Caco-2 (cell line): ENCODE measurements around the gene L3MBTL2. TPM values are rescaled to one million over a fixed set of nuclear protein-coding genes. Genes with fewer than 3 reads are reported as not detected.

Experiments used
- BruUV-seq: library from RNA; stranded (reverse); fragments of 400-500 nt; replicated peaks from 2 replicates; lab custom pipeline; 2021; lab: Mats Ljungman, UMichigan
- CTCF ChIA-PET: fragments of 300-600 bp; sonication (Branson Sonifier 250); formaldehyde crosslinking; loops from one replicate; lab custom pipeline; 2022; ENCODE audit warnings: antibody characterized with exemption; lab: Charles Lee
- POLR2A ChIA-PET: fragments of 300-600 bp; sonication (Branson Sonifier 250); formaldehyde crosslinking; loops from one replicate; lab custom pipeline; 2022; ENCODE audit warnings: antibody characterized with exemption; lab: Charles Lee
- DNase-seq, 2 experiments: peaks; one replicate each; pipeline versions ENCODE4 v3.0.0 to v3.0.0-alpha.2; 2020 to 2022
- H3K27me3 ChIP-seq: replicated peaks from 2 replicates; pipeline ENCODE4 v1.6.0; 2011; ENCODE audit warnings: low read length; ENCODE audit not compliant: control insufficient read depth, insufficient read depth
- H3K36me3 ChIP-seq: 2 replicates; pipeline ENCODE4 v1.5.1; 2011; ENCODE audit warnings: low read length; ENCODE audit not compliant: control insufficient read depth, insufficient read depth
- H3K4me1 ChIP-seq: fragments of 250-450 bp; sonication (Bioruptor Pico); 2 replicates; pipeline ENCODE4 v1.5.1; 2020; ENCODE audit warnings: mild to moderate bottlenecking
- H3K4me3 ChIP-seq: 2 replicates; pipeline ENCODE4 v1.5.1; 2011; ENCODE audit warnings: low read depth, mild to moderate bottlenecking, control low read depth, low read length
- H3K9me3 ChIP-seq: fragments of 250-450 bp; sonication (Bioruptor Pico); 2 replicates; pipeline ENCODE4 v1.5.1; 2020; ENCODE audit warnings: mild to moderate bottlenecking, moderate library complexity
- H3K27ac Mint-ChIP-seq: one replicate; pipeline ENCODE4 v1.8.0; 2022; ENCODE audit warnings: mixed read lengths; ENCODE audit not compliant: unreplicated experiment
- H3K27me3 Mint-ChIP-seq: one replicate; pipeline ENCODE4 v1.8.0; 2022; ENCODE audit warnings: mixed read lengths; ENCODE audit not compliant: insufficient read depth, unreplicated experiment
- H3K36me3 Mint-ChIP-seq: one replicate; pipeline ENCODE4 v1.8.0; 2022; ENCODE audit warnings: mild to moderate bottlenecking, mixed read lengths; ENCODE audit not compliant: insufficient read depth, unreplicated experiment
- H3K4me1 Mint-ChIP-seq: one replicate; pipeline ENCODE4 v1.8.0; 2022; ENCODE audit warnings: low read depth, mixed read lengths; ENCODE audit not compliant: unreplicated experiment
- H3K4me3 Mint-ChIP-seq: one replicate; pipeline ENCODE4 v1.8.0; 2022; ENCODE audit warnings: mild to moderate bottlenecking, moderate library complexity, mixed read lengths; ENCODE audit not compliant: unreplicated experiment
- H3K9me3 Mint-ChIP-seq: one replicate; pipeline ENCODE4 v1.8.0; 2022; ENCODE audit warnings: mixed read lengths; ENCODE audit not compliant: unreplicated experiment
- CTCF ChIP-seq, 2 experiments: fragments of 200-600 bp in 1 of 2; IDR thresholded peaks; 1 replicate in 1 of 2; 2 replicates in 1 of 2; pipeline versions ENCODE4 v1.5.1 to v1.8.0; 2011 to 2022; ENCODE audit warnings: antibody characterized with exemption in 1 of 2, control low read depth in 1 of 2, inconsistent platforms in 1 of 2, low read depth in 1 of 2, low read length in 1 of 2, mild to moderate bottlenecking in 1 of 2, moderate library complexity in 1 of 2; ENCODE audit not compliant: insufficient read depth in 1 of 2, severe bottlenecking in 1 of 2, unreplicated experiment in 1 of 2
- intact Hi-C: fragments of 100-400 bp; cut with micrococcal nuclease; formaldehyde crosslinking; loops from one replicate; pipeline ENCODE4 v1.10.0; 2022; ENCODE audit not compliant: unreplicated experiment
- total RNA-seq: library from RNA; stranded (reverse); gene quantifications from 2 replicates; pipeline ENCODE4 v1.2.3, GENCODE V29; 2022

The L3MBTL2 gene
- total RNA-seq, 1 experiment from 2014 or later = 24.3 TPM

GRCh38 chr22:41242396-41243117, 37.4 kb downstream of the L3MBTL2 start:
- no peaks in the 10 kb centered on the region for H3K9me3 ChIP-seq
- H3K27ac Mint-ChIP-seq = no peak overlapping the region
- no peaks in the 10 kb centered on the region for H3K27me3 ChIP-seq
- no peak for TF ChIP-seq CTCF (IDR thresholded peaks at IDR 0.05; ENCODE audit: insufficient read depth in 1 of 2, low read depth in 1 of 2, low read length in 1 of 2, severe bottlenecking in 1 of 2, unreplicated experiment in 1 of 2)
- no peaks in the 10 kb centered on the region for H3K9me3 Mint-ChIP-seq
- no peaks in the 10 kb centered on the region for H3K4me1 ChIP-seq
- no TSS peak for BruUV-seq
- no peak overlapping the region for H3K4me3 ChIP-seq
- ChIA-PET POLR2A (no interaction called here), CTCF (no interaction called here)
- intact Hi-C loops = no loop called here
- no peaks in the 10 kb centered on the region for H3K36me3 ChIP-seq
- H3K27me3 Mint-ChIP-seq = no peaks in the 10 kb centered on the region
- no peak overlapping the region for H3K4me3 Mint-ChIP-seq
- DNase-seq = no peak
- no peaks in the 10 kb centered on the region for H3K4me1 Mint-ChIP-seq
- peaks cover 41% of the 10 kb centered on the region for H3K36me3 Mint-ChIP-seq

- POLR2A ChIA-PET = no interaction called here
- Mint-ChIP-seq H3K27me3 (no peaks in the 10 kb centered on the region), H3K27ac (no peak overlapping the region), H3K4me1 (no peaks in the 10 kb centered on the region), H3K9me3 (no peaks in the 10 kb centered on the region), H3K36me3 (peaks cover 44% of the 10 kb centered on the region), H3K4me3 (no peak overlapping the region)
- Histone ChIP-seq H3K9me3 (no peaks in the 10 kb centered on the region), H3K36me3 (no peaks in the 10 kb centered on the region), H3K27me3 (no peaks in the 10 kb centered on the region), H3K4me3 (no peak overlapping the region), H3K4me1 (no peaks in the 10 kb centered on the region)
- no TSS peak for BruUV-seq
- TF ChIP-seq CTCF (IDR thresholded peaks at IDR 0.05; ENCODE audit: insufficient read depth in 1 of 2, low read depth in 1 of 2, low read length in 1 of 2, severe bottlenecking in 1 of 2, unreplicated experiment in 1 of 2) = no peak
- no peak for DNase-seq
- CTCF ChIA-PET = no interaction called here
- intact Hi-C loops = no loop called here
Observed at GRCh38 chr22:41243361-41243760, 38.2 kb downstream of the L3MBTL2 start.

GRCh38 chr22:41245917-41246499, 40.9 kb downstream of the L3MBTL2 start:
- intact Hi-C loops = no loop called here

More at GRCh38 chr22:41245917-41246499, 40.9 kb downstream of the L3MBTL2 start:
- H3K27ac Mint-ChIP-seq = no peak overlapping the region
- Histone ChIP-seq H3K36me3 (no peaks in the 10 kb centered on the region), H3K27me3 (no peaks in the 10 kb centered on the region), H3K9me3 (no peaks in the 10 kb centered on the region), H3K4me1 (no peaks in the 10 kb centered on the region), H3K4me3 (no peak overlapping the region)
- BruUV-seq = TSS peak; percentile 52
- H3K9me3 Mint-ChIP-seq = no peaks in the 10 kb centered on the region
- H3K27me3 Mint-ChIP-seq = no peaks in the 10 kb centered on the region
- no peaks in the 10 kb centered on the region for H3K4me1 Mint-ChIP-seq
- ChIA-PET CTCF (interaction anchor here (1.0 kb wide), 1 partner anchor 8 kb away, joined by 6 read pairs; no protein-coding TSS in a partner anchor), POLR2A (no interaction called here)
- peak in 1 of 2 experiments; percentile 18 for TF ChIP-seq CTCF (IDR thresholded peaks at IDR 0.05; ENCODE audit: insufficient read depth in 1 of 2, low read depth in 1 of 2, low read length in 1 of 2, severe bottlenecking in 1 of 2, unreplicated experiment in 1 of 2)
- no peak overlapping the region for H3K4me3 Mint-ChIP-seq
- peaks cover 64% of the 10 kb centered on the region for H3K36me3 Mint-ChIP-seq
- DNase-seq = peak in 1 of 2 experiments; percentile 17
